GM12878 (cell line): ENCODE results near the gene CYS1. TPM values are rescaled to one million over a fixed set of nuclear protein-coding genes. Genes with fewer than 3 reads are reported as not detected.

Experiments used
- ATAC-seq: fragments of 200-7000 bp; cut with Tn5 transposase; 3 replicates; pipeline ENCODE4 v1.9.1; 2020; ENCODE audit warnings: mild to moderate bottlenecking, moderate library complexity
- BruUV-seq: library from RNA; stranded (reverse); fragments of 400-500 nt; replicated peaks from 2 replicates; lab custom pipeline; 2021; lab: Mats Ljungman, UMichigan
- CTCF ChIA-PET: fragments of 300-600 bp; sonication (Branson Sonifier 250); formaldehyde crosslinking; extraction: SDS; loops from one replicate; lab custom pipeline; 2021; ENCODE audit warnings: inconsistent platforms; lab: Yijun Ruan, JAX
- POLR2A ChIA-PET: fragments of 350-600 bp; formaldehyde crosslinking; extraction: SDS; loops from one replicate; lab custom pipeline; 2021; ENCODE audit warnings: inconsistent platforms; lab: Charles Lee
- RAD21 ChIA-PET: fragments of 300-600 bp; sonication (Branson Sonifier 250); formaldehyde crosslinking; loops from one replicate; lab custom pipeline; 2023; ENCODE audit warnings: antibody characterized with exemption; ENCODE audit not compliant: unreplicated experiment; lab: Charles Lee
- SMC1A ChIA-PET: fragments of 300-600 bp; sonication (Branson Sonifier 250); formaldehyde crosslinking; loops from one replicate; lab custom pipeline; 2023; ENCODE audit not compliant: unreplicated experiment, uncharacterized antibody; lab: Charles Lee
- DNase-seq: peaks from one replicate; pipeline ENCODE4 v3.0.0-alpha.2; 2011; ENCODE audit warnings: low read depth, low spot score
- FAIRE-seq: peaks from 3 replicates; lab custom pipeline; 2011; peaks lifted over from hg19 to GRCh38; lab: Jason Lieb, UNC
- H2AFZ ChIP-seq: 2 replicates; pipeline ENCODE4 v1.6.0; 2011; ENCODE audit warnings: low read depth, low read length, control low read depth; ENCODE audit not compliant: control insufficient read depth
- H3K27ac ChIP-seq: 2 replicates; pipeline ENCODE4 v1.5.1; 2011; ENCODE audit warnings: control low read depth; ENCODE audit not compliant: control insufficient read depth, insufficient read depth
- H3K27me3 ChIP-seq, 2 experiments: replicated peaks in 1 of 2; 2 replicates each; pipeline versions ENCODE4 v1.6.0 to v1.6.1; 2011; ENCODE audit warnings: low read length in 1 of 2; ENCODE audit not compliant: control insufficient read depth in 2 of 2, insufficient read depth in 2 of 2
- H3K36me3 ChIP-seq, 2 experiments: 2 replicates each; pipeline ENCODE4 v1.5.1; 2011; ENCODE audit warnings: low read length in 1 of 2; ENCODE audit not compliant: control insufficient read depth in 2 of 2, insufficient read depth in 2 of 2
- H3K4me1 ChIP-seq: 2 replicates; pipeline ENCODE4 v1.6.1; 2011; ENCODE audit warnings: mild to moderate bottlenecking, low read length, moderate library complexity, mixed read lengths; ENCODE audit not compliant: control insufficient read depth, insufficient read depth
- H3K4me2 ChIP-seq: 2 replicates; pipeline ENCODE4 v1.6.0; 2011; ENCODE audit warnings: control low read depth; ENCODE audit not compliant: control insufficient read depth, insufficient read depth
- H3K4me3 ChIP-seq: fragments of 200-600 bp; sonication (generic); 2 replicates; pipeline ENCODE4 v1.5.1; 2016
- H3K79me2 ChIP-seq: 2 replicates; pipeline ENCODE4 v1.6.0; 2011; ENCODE audit warnings: low read length; ENCODE audit not compliant: control insufficient read depth, insufficient read depth
- H3K9ac ChIP-seq: 2 replicates; pipeline ENCODE4 v1.8.0; 2011; ENCODE audit warnings: low read length, control low read depth, mixed read lengths; ENCODE audit not compliant: control insufficient read depth, insufficient read depth
- H3K9me3 ChIP-seq: replicated peaks from 3 replicates; pipeline ENCODE4 v1.5.1; 2011; ENCODE audit warnings: mild to moderate bottlenecking, low read length; ENCODE audit not compliant: control insufficient read depth, insufficient read depth
- H4K20me1 ChIP-seq: 2 replicates; pipeline ENCODE4 v1.6.0; 2011; ENCODE audit not compliant: control insufficient read depth, insufficient read depth
- FOXM1 ChIP-seq: IDR thresholded peaks from 2 replicates; pipeline ENCODE4 v1.6.1; 2012; ENCODE audit warnings: low read depth, mild to moderate bottlenecking, inconsistent platforms, low read length, moderate library complexity
- SUPT20H ChIP-seq: IDR thresholded peaks from 2 replicates; pipeline ENCODE4 v1.6.1; 2011; ENCODE audit warnings: low read depth, mild to moderate bottlenecking, low read length, moderate library complexity, borderline replicate concordance; ENCODE audit not compliant: control insufficient read depth
- TBL1XR1 ChIP-seq: IDR thresholded peaks from 2 replicates; pipeline ENCODE4 v1.6.1; 2012; ENCODE audit warnings: low read depth, low read length, improper control_type of control experiment
- YY1 ChIP-seq: IDR thresholded peaks from 2 replicates; pipeline ENCODE4 v1.6.1; 2011; ENCODE audit warnings: low read depth, mild to moderate bottlenecking, low read length
- ZNF384 ChIP-seq: IDR thresholded peaks from 2 replicates; pipeline ENCODE4 v1.6.1; 2012; ENCODE audit warnings: low read depth, mild to moderate bottlenecking, low read length, improper control_type of control experiment, borderline replicate concordance
- WGBS: methylation state at CpG from one replicate; pipeline ENCODE4 v1.1.6; 2016; ENCODE audit warnings: low lambda C conversion rate; ENCODE audit not compliant: insufficient replicate concordance, insufficient coverage; ENCODE audit errors: missing lambda C conversion rate; 5-methylcytosine and 5-hydroxymethylcytosine counted together
- in situ Hi-C: fragments of 300-500 bp; cut with MboI; formaldehyde crosslinking; loops from 9 replicates; pipeline ENCODE4 v1.14.3; 2018; ENCODE audit warnings: mixed read lengths
- intact Hi-C: fragments of 100-400 bp; cut with micrococcal nuclease; formaldehyde crosslinking; loops from one replicate; pipeline ENCODE4 v1.14.2; 2022; ENCODE audit not compliant: unreplicated experiment
- polyA plus RNA-seq, 11 experiments: library from polyadenylated mRNA; depleted of rRNA in 4 of 11; unstranded in 6 of 11; stranded (reverse) in 5 of 11; fragments of >200 nt; fragmentation: Nextera tagmentation in 4 of 11; fragmentation: Illumina TruSeq in 1 of 11; extraction: Ambion mirVana in 4 of 11; extraction: Trizol in 1 of 11; gene quantifications; 1 replicate in 1 of 11; 2 replicates in 10 of 11; pipeline versions ENCODE4 v1.2.1 to v1.2.3, GENCODE V29; 2011 to 2016; ENCODE audit warnings: inconsistent platforms in 2 of 11, missing spikeins in 2 of 11, low read depth in 1 of 11
- total RNA-seq, 4 experiments: library from RNA; depleted of rRNA in 3 of 4; stranded (reverse); fragments of >200 nt in 3 of 4; fragmentation: Illumina TruSeq in 1 of 4; extraction: Trizol in 1 of 4; gene quantifications; 2 replicates each; pipeline versions ENCODE4 v1.2.1 to v1.2.3, GENCODE V29; 2013 to 2021
- TF ChIP-seq, protein P1 (sequence below): IDR thresholded peaks from 2 replicates; pipeline ENCODE4 v1.6.1; 2012; ENCODE audit warnings: mild to moderate bottlenecking, low read depth, low read length
- TF ChIP-seq, protein P2 (sequence below): fragments of 450-650 bp; IDR thresholded peaks from 2 replicates; pipeline ENCODE4 v1.6.1; 2017; ENCODE audit warnings: mild to moderate bottlenecking

Gene CYS1
- total and polyA plus RNA-seq, 10 of the 15 experiments (the other 5 are each of a cell fraction or from before 2014, with no cell fraction given), result 0.35 to 6.4 (median 2.5) TPM

DNA sequence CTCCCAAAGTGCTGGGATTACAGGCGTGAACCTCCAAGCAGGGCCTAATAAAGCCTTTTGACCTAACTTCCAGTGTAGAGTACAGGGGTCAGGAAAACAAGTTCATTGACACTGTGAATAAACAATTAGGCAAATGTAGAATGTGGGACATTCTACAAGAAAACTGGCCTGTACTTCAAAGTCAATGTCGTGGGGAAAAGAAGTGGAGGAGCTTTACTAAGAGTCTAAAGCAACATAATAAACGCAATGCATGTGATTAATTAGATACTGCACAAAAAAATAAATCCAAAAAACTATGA, 38.8 kb upstream of the CYS1 start:
- POLR2A ChIA-PET, result interaction anchor here (0.6 to 2.1 kb wide), 7 partner anchors 28 to 327 kb away, joined by 3 to 15 read pairs (median 5); partner anchors contain the start of gene CYS1
- Histone ChIP-seq H3K4me3 (no peak overlapping the region), H2AFZ (no peak overlapping the region), H3K27me3 (no peaks in the 10 kb centered on the region), H3K27ac (no peak overlapping the region), H3K9ac (no peak overlapping the region), H4K20me1 (no peaks in the 10 kb centered on the region), H3K4me2 (no peak overlapping the region), H3K36me3 (no peaks in the 10 kb centered on the region), H3K9me3 (no peaks in the 10 kb centered on the region), H3K4me1 (no peaks in the 10 kb centered on the region; the same call in none of the 2 replicates), H3K79me2 (peaks cover 39% of the 10 kb centered on the region)
- RAD21 ChIA-PET, result interaction anchor here (0.9 to 4.6 kb wide), 7 partner anchors 22 to 291 kb away, joined by 3 to 41 read pairs (median 16); partner anchors contain the start of gene CYS1
- FAIRE-seq (no peak), ATAC-seq (no peak), DNase-seq (no peak)
- in situ Hi-C loops, result no loop called here
- TF ChIP-seq, protein P1, sequence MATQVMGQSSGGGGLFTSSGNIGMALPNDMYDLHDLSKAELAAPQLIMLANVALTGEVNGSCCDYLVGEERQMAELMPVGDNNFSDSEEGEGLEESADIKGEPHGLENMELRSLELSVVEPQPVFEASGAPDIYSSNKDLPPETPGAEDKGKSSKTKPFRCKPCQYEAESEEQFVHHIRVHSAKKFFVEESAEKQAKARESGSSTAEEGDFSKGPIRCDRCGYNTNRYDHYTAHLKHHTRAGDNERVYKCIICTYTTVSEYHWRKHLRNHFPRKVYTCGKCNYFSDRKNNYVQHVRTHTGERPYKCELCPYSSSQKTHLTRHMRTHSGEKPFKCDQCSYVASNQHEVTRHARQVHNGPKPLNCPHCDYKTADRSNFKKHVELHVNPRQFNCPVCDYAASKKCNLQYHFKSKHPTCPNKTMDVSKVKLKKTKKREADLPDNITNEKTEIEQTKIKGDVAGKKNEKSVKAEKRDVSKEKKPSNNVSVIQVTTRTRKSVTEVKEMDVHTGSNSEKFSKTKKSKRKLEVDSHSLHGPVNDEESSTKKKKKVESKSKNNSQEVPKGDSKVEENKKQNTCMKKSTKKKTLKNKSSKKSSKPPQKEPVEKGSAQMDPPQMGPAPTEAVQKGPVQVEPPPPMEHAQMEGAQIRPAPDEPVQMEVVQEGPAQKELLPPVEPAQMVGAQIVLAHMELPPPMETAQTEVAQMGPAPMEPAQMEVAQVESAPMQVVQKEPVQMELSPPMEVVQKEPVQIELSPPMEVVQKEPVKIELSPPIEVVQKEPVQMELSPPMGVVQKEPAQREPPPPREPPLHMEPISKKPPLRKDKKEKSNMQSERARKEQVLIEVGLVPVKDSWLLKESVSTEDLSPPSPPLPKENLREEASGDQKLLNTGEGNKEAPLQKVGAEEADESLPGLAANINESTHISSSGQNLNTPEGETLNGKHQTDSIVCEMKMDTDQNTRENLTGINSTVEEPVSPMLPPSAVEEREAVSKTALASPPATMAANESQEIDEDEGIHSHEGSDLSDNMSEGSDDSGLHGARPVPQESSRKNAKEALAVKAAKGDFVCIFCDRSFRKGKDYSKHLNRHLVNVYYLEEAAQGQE, result no peak
- SMC1A ChIA-PET, result interaction anchor here (0.7 to 3.8 kb wide), 15 partner anchors 10 to 327 kb away, joined by 3 to 25 read pairs (median 6); no protein-coding TSS in a partner anchor
- CTCF ChIA-PET, result interaction anchor here (1.3 to 3.4 kb wide), 10 partner anchors 15 to 326 kb away, joined by 3 to 29 read pairs (median 12); no protein-coding TSS in a partner anchor
- 96% methylated on average over 3 of the region's 3 CpGs for WGBS
- intact Hi-C loops, result no loop called here
- BruUV-seq, result no TSS peak

- H3K9ac ChIP-seq, result no peak overlapping the region
- no peaks in the 10 kb centered on the region; the same call in 2 of the 3 replicates for H3K9me3 ChIP-seq
- H3K36me3 ChIP-seq, result no peaks in the 10 kb centered on the region; a peak in 1 of 4 replicates
- ChIA-PET SMC1A (interaction anchor here (1.5 to 2.0 kb wide), 3 partner anchors 8 to 13 kb away, joined by 3 to 7 read pairs (median 5); no protein-coding TSS in a partner anchor), CTCF (interaction anchor here (1.1 to 31.8 kb wide), 3 partner anchors 12 to 325 kb away, joined by 3 to 983 read pairs (median 4); partner anchors contain the start of gene CYS1), RAD21 (interaction anchor here (1.3 kb wide), 1 partner anchor 37 kb away, joined by 3 read pairs; no protein-coding TSS in a partner anchor), POLR2A (interaction anchor here (1.2 kb wide), 1 partner anchor 13 kb away, joined by 3 read pairs; no protein-coding TSS in a partner anchor)
- H3K4me3 ChIP-seq, result no peak overlapping the region
- ATAC-seq, result peak; percentile 23; the same call in 1 of the 3 replicates
- intact Hi-C loops, result no loop called here
- no peaks in the 10 kb centered on the region for H4K20me1 ChIP-seq
- no peaks in the 10 kb centered on the region for H3K79me2 ChIP-seq
- in situ Hi-C loops, result no loop called here
- BruUV-seq, result no TSS peak
- peak overlapping the region; percentile 34 for H2AFZ ChIP-seq
- no peaks in the 10 kb centered on the region for H3K27me3 ChIP-seq
- peaks cover 8% of the 10 kb centered on the region for H3K4me1 ChIP-seq
- H3K27ac ChIP-seq, result peak overlapping the region; percentile 39; the same call in 1 of the 2 replicates
- DNase-seq, result no peak
- FAIRE-seq, result no peak
- H3K4me2 ChIP-seq, result peak overlapping the region; percentile 33; the same call in 1 of the 2 replicates
- TF ChIP-seq ZNF384 (no peak), YY1 (no peak), TBL1XR1 (no peak), SUPT20H (no peak), FOXM1 (no peak)
- TF ChIP-seq, protein P2, sequence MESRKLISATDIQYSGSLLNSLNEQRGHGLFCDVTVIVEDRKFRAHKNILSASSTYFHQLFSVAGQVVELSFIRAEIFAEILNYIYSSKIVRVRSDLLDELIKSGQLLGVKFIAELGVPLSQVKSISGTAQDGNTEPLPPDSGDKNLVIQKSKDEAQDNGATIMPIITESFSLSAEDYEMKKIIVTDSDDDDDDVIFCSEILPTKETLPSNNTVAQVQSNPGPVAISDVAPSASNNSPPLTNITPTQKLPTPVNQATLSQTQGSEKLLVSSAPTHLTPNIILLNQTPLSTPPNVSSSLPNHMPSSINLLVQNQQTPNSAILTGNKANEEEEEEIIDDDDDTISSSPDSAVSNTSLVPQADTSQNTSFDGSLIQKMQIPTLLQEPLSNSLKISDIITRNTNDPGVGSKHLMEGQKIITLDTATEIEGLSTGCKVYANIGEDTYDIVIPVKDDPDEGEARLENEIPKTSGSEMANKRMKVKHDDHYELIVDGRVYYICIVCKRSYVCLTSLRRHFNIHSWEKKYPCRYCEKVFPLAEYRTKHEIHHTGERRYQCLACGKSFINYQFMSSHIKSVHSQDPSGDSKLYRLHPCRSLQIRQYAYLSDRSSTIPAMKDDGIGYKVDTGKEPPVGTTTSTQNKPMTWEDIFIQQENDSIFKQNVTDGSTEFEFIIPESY, result no peak
These were observed 29.1 kb upstream of the CYS1 start for GRCh38 chr2:10109311-10109710.
